H1 (cell line): ENCODE results near the gene CAP2.

Experiments used
- CREB1 ChIP-seq: IDR thresholded peaks from 2 replicates; pipeline ENCODE4 v1.6.1; 2012; ENCODE audit warnings: inconsistent platforms
- CTCF ChIP-seq, 3 experiments: IDR thresholded peaks; 1 replicate in 2 of 3; 2 replicates in 1 of 3; pipeline versions ENCODE4 v1.5.1 to v1.6.1; 2011; ENCODE audit warnings: low read length in 3 of 3, mild to moderate bottlenecking in 3 of 3, inconsistent platforms in 2 of 3, low read depth in 1 of 3, moderate library complexity in 1 of 3; ENCODE audit not compliant: insufficient read depth in 1 of 3; ENCODE audit errors: control extremely low read depth in 1 of 3
- SRF ChIP-seq: IDR thresholded peaks from 2 replicates; pipeline ENCODE4 v1.6.1; 2011; ENCODE audit warnings: mild to moderate bottlenecking, low read depth, low read length, moderate library complexity

DNA sequence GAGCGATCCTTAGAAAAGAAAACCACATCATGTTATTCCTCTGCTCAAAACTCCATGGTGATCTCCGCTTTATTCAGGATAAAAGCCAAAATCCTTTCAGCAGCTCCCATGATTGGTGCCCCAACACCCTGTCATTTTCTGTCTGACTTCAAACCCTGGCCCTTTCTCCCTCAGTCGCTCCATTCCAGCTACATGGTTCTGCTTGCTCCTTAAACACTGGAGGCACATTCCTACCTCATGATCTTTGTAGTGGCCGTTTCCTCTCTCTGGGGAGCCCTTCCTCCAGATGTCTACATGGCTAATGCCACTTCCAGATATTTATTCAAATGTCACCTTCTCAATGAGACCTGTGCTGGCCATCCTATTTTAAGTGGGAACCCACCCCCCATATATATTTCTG lies 100.8 kb downstream of the CAP2 start:
- TF ChIP-seq CTCF (IDR thresholded peaks at IDR 0.05; ENCODE audit: control extremely low read depth in 1 of 3, insufficient read depth in 1 of 3, low read depth in 1 of 3, low read length in 3 of 3) (no peak), CREB1 (no peak), SRF (no peak)
